ENCODE measurements around the gene BZW1.

Gene BZW1

DNA sequence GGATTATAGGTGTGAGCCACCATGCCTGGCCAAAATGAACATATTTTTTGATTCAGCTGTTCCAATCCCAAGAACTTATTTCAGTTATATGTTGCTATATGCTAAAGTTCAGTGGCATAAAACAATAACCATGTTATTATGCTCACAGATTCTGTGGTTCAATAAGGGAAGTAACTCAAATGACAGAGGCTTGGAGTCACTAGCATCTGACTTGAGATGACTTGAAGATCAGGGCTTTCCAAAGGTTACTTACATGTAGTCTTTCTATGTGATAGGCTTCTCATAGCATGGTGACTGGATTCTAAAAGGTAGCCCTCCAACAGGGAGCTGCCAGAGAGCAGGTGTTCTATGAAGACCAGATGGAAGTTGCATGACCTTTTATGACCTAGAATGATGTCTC, 35.6 kb downstream of the BZW1 start:
- Histone ChIP-seq H3K9me2 (replicated peaks; ENCODE audit: low read depth, low read length) (no peaks in the 10 kb centered on the region), H3K9me3 (ENCODE audit: insufficient read depth, low read depth, low read length) (no peaks in the 10 kb centered on the region), H3K36me3 (ENCODE audit: insufficient read depth, low read length) (peaks cover 16% of the 10 kb centered on the region), H3K4me1 (ENCODE audit: insufficient read depth, low read length, poor library complexity, severe bottlenecking) (no peaks in the 10 kb centered on the region), H3K4me3 (ENCODE audit: low read length, poor library complexity, severe bottlenecking) (no peak overlapping the region), H3K27me3 (ENCODE audit: insufficient read depth, low read length, poor library complexity, severe bottlenecking) (no peaks in the 10 kb centered on the region), H3K4me2 (ENCODE audit: low read depth, low read length, poor library complexity, severe bottlenecking) (no peak overlapping the region), H4K20me1 (ENCODE audit: insufficient read depth, low read length, poor library complexity, severe bottlenecking) (peaks cover 4% of the 10 kb centered on the region), H3K79me2 (ENCODE audit: insufficient read depth, low read length) (no peaks in the 10 kb centered on the region), H2AFZ (ENCODE audit: low read length) (no peak overlapping the region), H3K9ac (ENCODE audit: low read depth, low read length, poor library complexity, severe bottlenecking) (no peak overlapping the region), H3F3A (ENCODE audit: low read depth) (0 out of 2 replicates have a peak, but pooled peaks cover 3% of the 10 kb centered on the region)
- TF ChIP-seq EZH2phosphoT487 (IDR thresholded peaks at IDR 0.05; ENCODE audit: borderline replicate concordance): no peak
- TF ChIP-seq, protein P1, sequence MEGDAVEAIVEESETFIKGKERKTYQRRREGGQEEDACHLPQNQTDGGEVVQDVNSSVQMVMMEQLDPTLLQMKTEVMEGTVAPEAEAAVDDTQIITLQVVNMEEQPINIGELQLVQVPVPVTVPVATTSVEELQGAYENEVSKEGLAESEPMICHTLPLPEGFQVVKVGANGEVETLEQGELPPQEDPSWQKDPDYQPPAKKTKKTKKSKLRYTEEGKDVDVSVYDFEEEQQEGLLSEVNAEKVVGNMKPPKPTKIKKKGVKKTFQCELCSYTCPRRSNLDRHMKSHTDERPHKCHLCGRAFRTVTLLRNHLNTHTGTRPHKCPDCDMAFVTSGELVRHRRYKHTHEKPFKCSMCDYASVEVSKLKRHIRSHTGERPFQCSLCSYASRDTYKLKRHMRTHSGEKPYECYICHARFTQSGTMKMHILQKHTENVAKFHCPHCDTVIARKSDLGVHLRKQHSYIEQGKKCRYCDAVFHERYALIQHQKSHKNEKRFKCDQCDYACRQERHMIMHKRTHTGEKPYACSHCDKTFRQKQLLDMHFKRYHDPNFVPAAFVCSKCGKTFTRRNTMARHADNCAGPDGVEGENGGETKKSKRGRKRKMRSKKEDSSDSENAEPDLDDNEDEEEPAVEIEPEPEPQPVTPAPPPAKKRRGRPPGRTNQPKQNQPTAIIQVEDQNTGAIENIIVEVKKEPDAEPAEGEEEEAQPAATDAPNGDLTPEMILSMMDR (conservative IDR thresholded peaks at IDR 0.05; ENCODE audit: low read length): no peak

- no peak overlapping the region for H3K9ac ChIP-seq (ENCODE audit: low read depth, low read length, poor library complexity, severe bottlenecking)
- H2AFZ ChIP-seq (ENCODE audit: low read length): no peak overlapping the region
- no peaks in the 10 kb centered on the region for H3K27me3 ChIP-seq (ENCODE audit: insufficient read depth, low read length, poor library complexity, severe bottlenecking)
- H3F3A ChIP-seq (ENCODE audit: low read depth): 0 out of 2 replicates have a peak, but pooled peaks cover 3% of the 10 kb centered on the region
- no peaks in the 10 kb centered on the region for H3K4me1 ChIP-seq (ENCODE audit: insufficient read depth, low read length, poor library complexity, severe bottlenecking)
- no peaks in the 10 kb centered on the region for H3K9me3 ChIP-seq (ENCODE audit: insufficient read depth, low read depth, low read length)
- H3K79me2 ChIP-seq (ENCODE audit: insufficient read depth, low read length): no peaks in the 10 kb centered on the region
- TF ChIP-seq EZH2phosphoT487 (IDR thresholded peaks at IDR 0.05; ENCODE audit: borderline replicate concordance): no peak
- TF ChIP-seq, protein P1 (conservative IDR thresholded peaks at IDR 0.05; ENCODE audit: low read length): no peak
- H3K9me2 ChIP-seq (replicated peaks; ENCODE audit: low read depth, low read length): no peaks in the 10 kb centered on the region
- peaks cover 11% of the 10 kb centered on the region for H4K20me1 ChIP-seq (ENCODE audit: insufficient read depth, low read length, poor library complexity, severe bottlenecking)
- peaks cover 23% of the 10 kb centered on the region for H3K36me3 ChIP-seq (ENCODE audit: insufficient read depth, low read length)
- H3K4me2 ChIP-seq (ENCODE audit: low read depth, low read length, poor library complexity, severe bottlenecking): no peak overlapping the region
- H3K4me3 ChIP-seq (ENCODE audit: low read length, poor library complexity, severe bottlenecking): no peak overlapping the region
Observed at GRCh38 chr2:200847939-200848338, 36.2 kb downstream of the BZW1 start.

DNA sequence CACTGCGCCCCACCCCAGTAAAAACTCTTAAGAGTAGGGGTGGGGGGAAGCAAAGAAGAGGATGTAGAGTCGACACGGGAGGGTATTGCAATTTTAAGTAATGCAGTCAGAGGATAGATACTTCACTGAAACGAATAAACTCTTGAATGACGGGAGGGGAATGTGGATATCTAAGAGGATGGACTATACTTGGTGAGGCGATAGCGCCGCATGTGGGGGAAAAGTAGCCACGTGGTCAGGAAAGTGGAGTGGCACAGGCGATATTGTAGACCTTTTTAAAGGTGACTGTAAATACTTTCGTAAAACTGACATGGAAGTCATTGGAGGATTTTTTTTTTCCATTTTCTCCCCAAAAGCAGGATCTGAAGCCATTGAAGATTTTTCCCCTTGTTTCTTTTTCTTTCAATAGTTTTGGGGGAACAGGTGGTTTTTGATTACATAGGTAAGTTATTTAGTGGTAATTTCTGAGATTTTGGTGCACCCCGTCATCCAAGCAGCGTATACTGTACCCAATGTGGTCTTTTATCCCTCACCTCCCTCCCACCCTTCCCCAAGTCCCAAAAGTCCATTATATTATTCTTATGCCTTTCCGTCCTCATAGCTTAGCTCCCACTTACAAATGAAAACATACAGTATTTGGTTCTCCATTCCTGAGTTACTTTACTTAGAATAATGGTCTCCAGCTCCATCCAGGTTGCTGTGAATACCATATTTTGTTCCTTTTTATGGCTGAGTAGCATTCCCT, 39.0 kb downstream of the BZW1 start:
- Histone ChIP-seq H3K36me3 (ENCODE audit: insufficient read depth, low read length) (peaks cover 47% of the 10 kb centered on the region), H3F3A (ENCODE audit: low read depth) (peaks cover 7% of the 10 kb centered on the region; the same call in 1 of the 2 replicates), H3K4me3 (ENCODE audit: low read length, poor library complexity, severe bottlenecking) (no peak overlapping the region), H4K20me1 (ENCODE audit: insufficient read depth, low read length, poor library complexity, severe bottlenecking) (peaks cover 35% of the 10 kb centered on the region), H3K9ac (ENCODE audit: low read depth, low read length, poor library complexity, severe bottlenecking) (no peak overlapping the region), H3K4me2 (ENCODE audit: low read depth, low read length, poor library complexity, severe bottlenecking) (no peak overlapping the region), H2AFZ (ENCODE audit: low read length) (no peak overlapping the region), H3K27me3 (ENCODE audit: insufficient read depth, low read length, poor library complexity, severe bottlenecking) (no peaks in the 10 kb centered on the region), H3K4me1 (ENCODE audit: insufficient read depth, low read length, poor library complexity, severe bottlenecking) (no peaks in the 10 kb centered on the region), H3K79me2 (ENCODE audit: insufficient read depth, low read length) (peaks cover 15% of the 10 kb centered on the region; the same call in 1 of the 2 replicates), H3K9me2 (replicated peaks; ENCODE audit: low read depth, low read length) (no peaks in the 10 kb centered on the region), H3K9me3 (ENCODE audit: insufficient read depth, low read depth, low read length) (no peaks in the 10 kb centered on the region)
- no peak for TF ChIP-seq EZH2phosphoT487 (IDR thresholded peaks at IDR 0.05; ENCODE audit: borderline replicate concordance)
- TF ChIP-seq, protein P1 (conservative IDR thresholded peaks at IDR 0.05; ENCODE audit: low read length): no peak
